H1 (cell line): ENCODE results near the gene DRC7. TPM values are rescaled to one million over a fixed set of nuclear protein-coding genes. Genes with fewer than 3 reads are reported as not detected.

Source experiments
- CTCF ChIA-PET: fragments of 300-600 bp; sonication (Branson Sonifier 250); formaldehyde crosslinking; loops from one replicate; lab custom pipeline; 2021; ENCODE audit not compliant: partially characterized antibody; lab: Charles Lee
- POLR2A ChIA-PET: fragments of 300-600 bp; sonication (Branson Sonifier 250); formaldehyde crosslinking; loops from one replicate; lab custom pipeline; 2021; ENCODE audit warnings: inconsistent platforms; ENCODE audit not compliant: partially characterized antibody; lab: Charles Lee
- DNase-seq, 2 experiments: peaks; one replicate each; pipeline versions ENCODE4 v3.0.0 to v3.0.0-alpha.2; 2010 to 2022; ENCODE audit warnings: low spot score in 2 of 2, low read depth in 1 of 2, mixed read lengths in 1 of 2
- FAIRE-seq: peaks from 2 replicates; lab custom pipeline; 2011; peaks lifted over from hg19 to GRCh38; lab: Jason Lieb, UNC
- H2AFZ ChIP-seq: 2 replicates; pipeline ENCODE4 v1.8.1; 2012; ENCODE audit warnings: low read length, inconsistent platforms
- H2AK5ac ChIP-seq: 2 replicates; pipeline ENCODE4 v1.6.1; 2013; ENCODE audit warnings: low read depth, low read length
- H2BK120ac ChIP-seq: replicated peaks from 2 replicates; pipeline ENCODE3; 2013; ENCODE audit warnings: low read depth, low read length, inconsistent platforms
- H2BK12ac ChIP-seq: 2 replicates; pipeline ENCODE4 v1.6.1; 2013; ENCODE audit warnings: low read depth, low read length
- H2BK15ac ChIP-seq: 2 replicates; pipeline ENCODE4 v1.6.1; 2013; ENCODE audit warnings: low read length
- H2BK20ac ChIP-seq: 2 replicates; pipeline ENCODE4 v1.6.1; 2013; ENCODE audit warnings: low read length
- H2BK5ac ChIP-seq: 2 replicates; pipeline ENCODE4 v1.6.1; 2013; ENCODE audit warnings: low read depth, low read length
- H3K14ac ChIP-seq: 2 replicates; pipeline ENCODE4 v1.6.1; 2013; ENCODE audit warnings: inconsistent platforms; ENCODE audit not compliant: insufficient read length
- H3K18ac ChIP-seq: 2 replicates; pipeline ENCODE4 v1.6.1; 2013; ENCODE audit warnings: low read length; ENCODE audit errors: extremely low read depth
- H3K23ac ChIP-seq: 2 replicates; pipeline ENCODE4 v1.6.1; 2013; ENCODE audit warnings: inconsistent platforms; ENCODE audit not compliant: insufficient read length
- H3K23me2 ChIP-seq: 2 replicates; pipeline ENCODE4 v1.6.1; 2013; ENCODE audit warnings: low read depth, low read length
- H3K27ac ChIP-seq: 2 replicates; pipeline ENCODE4 v1.6.1; 2011; ENCODE audit warnings: low read depth, low read length, inconsistent platforms
- H3K27me3 ChIP-seq, 4 experiments: replicated peaks in 1 of 4; 1 replicate in 1 of 4; 2 replicates in 3 of 4; pipeline versions ENCODE4 v1.6.1 to v1.8.1; 2011 to 2013; ENCODE audit warnings: low read length in 3 of 4, mild to moderate bottlenecking in 3 of 4, inconsistent platforms in 2 of 4, mixed read lengths in 2 of 4, moderate library complexity in 1 of 4; ENCODE audit not compliant: control insufficient read depth in 3 of 4, insufficient read depth in 3 of 4; ENCODE audit errors: extremely low read depth in 1 of 4
- H3K36me3 ChIP-seq, 4 experiments: 2 replicates each; pipeline versions ENCODE4 v1.6.1 to v1.8.1; 2011 to 2013; ENCODE audit warnings: mild to moderate bottlenecking in 4 of 4, low read length in 3 of 4, moderate library complexity in 2 of 4, control low read depth in 1 of 4, inconsistent platforms in 1 of 4; ENCODE audit not compliant: insufficient read depth in 4 of 4, control insufficient read depth in 2 of 4
- H3K4ac ChIP-seq: replicated peaks from 2 replicates; pipeline ENCODE3; 2013; ENCODE audit warnings: low read length, low read depth, mixed read lengths, inconsistent platforms; ENCODE audit not compliant: insufficient read length
- H3K4me1 ChIP-seq, 4 experiments: replicated peaks in 1 of 4; 1 replicate in 1 of 4; 2 replicates in 3 of 4; pipeline versions ENCODE4 v1.6.1 to v1.8.1; 2011 to 2013; ENCODE audit warnings: low read length in 3 of 4, inconsistent platforms in 2 of 4, mixed read lengths in 1 of 4; ENCODE audit not compliant: insufficient read depth in 4 of 4, control insufficient read depth in 3 of 4
- H3K4me2 ChIP-seq, 2 experiments: 2 replicates each; pipeline versions ENCODE4 v1.6.1 to v1.8.1; 2011 to 2013; ENCODE audit warnings: low read depth in 2 of 2, low read length in 2 of 2, control low read depth in 1 of 2, inconsistent platforms in 1 of 2, mild to moderate bottlenecking in 1 of 2; ENCODE audit not compliant: insufficient read depth in 1 of 2
- H3K4me3 ChIP-seq, 4 experiments: fragments of 200-600, 300-600 bp in 1 of 4; sonication (generic), shearing (Covaris generic), sonication (Bioruptor Twin) in 1 of 4; 2 replicates each; pipeline versions ENCODE4 v1.5.1 to v1.8.1; 2011 to 2016; ENCODE audit warnings: low read length in 4 of 4, low read depth in 3 of 4, control low read depth in 2 of 4, inconsistent platforms in 2 of 4, mild to moderate bottlenecking in 2 of 4, mixed read lengths in 1 of 4, moderate library complexity in 1 of 4; ENCODE audit not compliant: insufficient read depth in 2 of 4; ENCODE audit errors: extremely low read depth in 1 of 4
- H3K56ac ChIP-seq: replicated peaks from 2 replicates; pipeline ENCODE3; 2013; ENCODE audit warnings: low read depth, mild to moderate bottlenecking, mixed read lengths, low read length, inconsistent platforms; ENCODE audit not compliant: insufficient read length
- H3K79me1 ChIP-seq: 2 replicates; pipeline ENCODE4 v1.6.1; 2013; ENCODE audit warnings: low read depth, low read length, control low read depth
- H3K79me2 ChIP-seq, 2 experiments: 2 replicates each; pipeline versions ENCODE4 v1.6.1 to v1.8.1; 2012 to 2013; ENCODE audit warnings: low read length in 2 of 2, mild to moderate bottlenecking in 2 of 2, inconsistent platforms in 1 of 2; ENCODE audit not compliant: insufficient read depth in 2 of 2, control insufficient read depth in 1 of 2
- H3K9ac ChIP-seq, 4 experiments: replicated peaks in 1 of 4; 1 replicate in 1 of 4; 2 replicates in 3 of 4; pipeline versions ENCODE4 v1.6.1 to v1.8.1; 2011 to 2013; ENCODE audit warnings: low read depth in 3 of 4, low read length in 3 of 4, control low read depth in 2 of 4, mild to moderate bottlenecking in 2 of 4, moderate library complexity in 2 of 4, inconsistent platforms in 1 of 4; ENCODE audit errors: extremely low read depth in 1 of 4
- H3K9me3 ChIP-seq, 2 experiments: 2 replicates each; pipeline versions ENCODE4 v1.6.1 to v1.8.1; 2012 to 2013; ENCODE audit warnings: mild to moderate bottlenecking in 2 of 2, moderate library complexity in 2 of 2, control low read depth in 1 of 2, inconsistent platforms in 1 of 2, low read depth in 1 of 2, low read length in 1 of 2, mixed read lengths in 1 of 2; ENCODE audit not compliant: insufficient read depth in 2 of 2
- H4K20me1 ChIP-seq, 2 experiments: replicated peaks in 1 of 2; 2 replicates each; pipeline versions ENCODE3 to v1.8.1; 2011 to 2013; ENCODE audit warnings: inconsistent platforms in 2 of 2, low read length in 2 of 2, mild to moderate bottlenecking in 1 of 2; ENCODE audit not compliant: insufficient read depth in 2 of 2, control insufficient read depth in 1 of 2
- H4K5ac ChIP-seq: 2 replicates; pipeline ENCODE4 v1.6.1; 2013; ENCODE audit warnings: low read length, low read depth, mixed read lengths, inconsistent platforms; ENCODE audit not compliant: insufficient read length
- H4K8ac ChIP-seq: 2 replicates; pipeline ENCODE4 v1.8.0; 2013; ENCODE audit warnings: mild to moderate bottlenecking, moderate library complexity, low read length, inconsistent platforms; ENCODE audit not compliant: insufficient read depth; ENCODE audit errors: extremely low read depth
- H4K91ac ChIP-seq: replicated peaks from 2 replicates; pipeline ENCODE3; 2013; ENCODE audit warnings: low read length, mixed read lengths, inconsistent platforms; ENCODE audit not compliant: insufficient read length
- GTF2F1 ChIP-seq: IDR thresholded peaks from 2 replicates; pipeline ENCODE4 v1.6.1; 2012; ENCODE audit warnings: low read depth, low read length, improper control_type of control experiment, borderline replicate concordance
- RAD21 ChIP-seq, 2 experiments: IDR thresholded peaks in 1 of 2; conservative IDR thresholded peaks in 1 of 2; 2 replicates each; pipeline ENCODE4 v1.6.1; 2011; ENCODE audit warnings: low read depth in 2 of 2, low read length in 2 of 2, improper control_type of control experiment in 1 of 2, inconsistent platforms in 1 of 2, mild to moderate bottlenecking in 1 of 2, moderate library complexity in 1 of 2
- SAP30 ChIP-seq: fragments of 300-600 bp; sonication (generic); IDR thresholded peaks from 2 replicates; pipeline ENCODE4 v1.7.1; 2012; ENCODE audit warnings: low read length, moderate library complexity, mild to moderate bottlenecking, inconsistent platforms; ENCODE audit not compliant: insufficient read depth, insufficient replicate concordance
- WGBS, 2 experiments: shearing (Covaris generic) in 1 of 2; methylation state at CpG; one replicate each; pipeline versions ENCODE4 v1.1.6 to v1.1.7; 2013 to 2015; ENCODE audit warnings: low lambda C conversion rate in 2 of 2, mixed read lengths in 2 of 2, inconsistent platforms in 1 of 2, low coverage in 1 of 2, missing lambda C conversion rate in 1 of 2; ENCODE audit not compliant: insufficient replicate concordance in 2 of 2, insufficient coverage in 1 of 2, insufficient read length in 1 of 2; ENCODE audit errors: extremely low coverage in 1 of 2, missing lambda C conversion rate in 1 of 2; 5-methylcytosine and 5-hydroxymethylcytosine counted together
- polyA plus RNA-seq, 7 experiments: library from polyadenylated mRNA; depleted of rRNA in 3 of 7; stranded (reverse) in 5 of 7; unstranded in 2 of 7; fragments of >200 nt in 5 of 7; fragments of 200-250 nt in 2 of 7; gene quantifications; 1 replicate in 5 of 7; 2 replicates in 1 of 7; 4 replicates in 1 of 7; pipeline versions ENCODE4 v1.2.1 to v1.2.3, GENCODE V29; 2011 to 2013; ENCODE audit warnings: missing spikeins in 2 of 7, mixed read lengths in 2 of 7
- total RNA-seq: library from RNA; stranded (reverse); fragmentation: NEBNext Ultra II Directional; extraction: Animal tissue kit (Norgen Biotek cat#: 25700); gene quantifications from 2 replicates; pipeline ENCODE4 v1.2.1, GENCODE V29; 2021
- TF ChIP-seq, protein P1 (sequence below), 3 experiments: IDR thresholded peaks; 1 replicate in 2 of 3; 2 replicates in 1 of 3; pipeline versions ENCODE4 v1.5.1 to v1.6.1; 2011; ENCODE audit warnings: low read length in 3 of 3, mild to moderate bottlenecking in 3 of 3, inconsistent platforms in 2 of 3, low read depth in 1 of 3, moderate library complexity in 1 of 3; ENCODE audit not compliant: insufficient read depth in 1 of 3; ENCODE audit errors: control extremely low read depth in 1 of 3
- TF ChIP-seq, protein P2 (sequence below): IDR thresholded peaks from 2 replicates; pipeline ENCODE4 v1.6.1; 2012; ENCODE audit warnings: low read length, inconsistent platforms

The DRC7 gene
- total and polyA plus RNA-seq, 2 of the 8 experiments (the other 6 are each of a cell fraction or from before 2014, with no cell fraction given): 0.14 TPM; not detected in 1

DNA sequence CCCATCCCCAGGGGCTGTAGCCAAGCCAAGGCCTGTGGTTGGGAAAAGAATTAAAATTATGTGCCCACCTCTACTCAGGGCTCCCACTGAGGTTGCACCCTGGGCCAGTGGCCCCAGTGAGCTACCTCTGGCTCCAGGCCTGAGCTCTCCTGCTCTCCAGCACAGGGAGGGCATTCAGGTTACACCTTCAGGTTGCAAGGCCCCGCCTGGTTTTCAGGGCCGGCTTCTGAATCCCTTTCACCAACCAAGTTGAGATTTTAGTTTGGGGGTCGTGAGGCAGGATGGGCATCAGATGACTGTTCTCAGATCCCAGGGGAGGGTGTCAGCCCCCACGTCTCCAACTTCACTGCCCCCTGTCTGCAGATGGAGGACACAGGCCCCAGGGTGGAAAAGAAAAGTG is 33.0 kb downstream of the DRC7 start:
- Histone ChIP-seq H2BK15ac (no peak overlapping the region), H4K8ac (no peak overlapping the region), H3K23ac (no peak overlapping the region), H3K56ac (no peak overlapping the region), H3K14ac (no peak overlapping the region), H3K79me2 (no peaks in the 10 kb centered on the region), H2AK5ac (no peak overlapping the region), H3K36me3 (no peaks in the 10 kb centered on the region), H3K4me2 (no peak overlapping the region), H4K5ac (no peak overlapping the region), H4K20me1 (peaks cover 0 to 3% of the 10 kb centered on the region in 2 experiments), H3K9ac (no peak overlapping the region), H3K27me3 (no peaks in the 10 kb centered on the region; a peak in 1 of 7 replicates), H3K79me1 (no peaks in the 10 kb centered on the region), H2BK12ac (no peak overlapping the region), H3K23me2 (peaks cover 17% of the 10 kb centered on the region; the same call in 1 of the 2 replicates), H2BK120ac (no peak overlapping the region), H3K27ac (no peak overlapping the region), H3K4me3 (no peak overlapping the region), H3K18ac (no peak overlapping the region), H2BK5ac (no peak overlapping the region), H2AFZ (no peak overlapping the region), H3K4me1 (no peaks in the 10 kb centered on the region; a peak in 1 of 7 replicates), H2BK20ac (no peak overlapping the region), H3K4ac (no peak overlapping the region), H3K9me3 (no peaks in the 10 kb centered on the region), H4K91ac (no peak overlapping the region)
- 77% methylated on average over 4 of the region's 4 CpGs; no CpG with 5 or more reads in 1 of the 2 experiments for WGBS, 2 experiments
- DNase-seq (no peak), FAIRE-seq (no peak)
- ChIA-PET POLR2A (interaction anchor here (1.4 to 3.2 kb wide), 2 partner anchors 8 to 273 kb away, joined by 3 to 22 read pairs; partner anchors contain the start of genes KATNB1 and ZNF319), CTCF (interaction anchor here (0.7 to 6.6 kb wide), 15 partner anchors 13 to 265 kb away, joined by 3 to 48 read pairs (median 3); partner anchors contain the start of gene ADGRG3)
- no peak for TF ChIP-seq SAP30
- TF ChIP-seq, protein P1, sequence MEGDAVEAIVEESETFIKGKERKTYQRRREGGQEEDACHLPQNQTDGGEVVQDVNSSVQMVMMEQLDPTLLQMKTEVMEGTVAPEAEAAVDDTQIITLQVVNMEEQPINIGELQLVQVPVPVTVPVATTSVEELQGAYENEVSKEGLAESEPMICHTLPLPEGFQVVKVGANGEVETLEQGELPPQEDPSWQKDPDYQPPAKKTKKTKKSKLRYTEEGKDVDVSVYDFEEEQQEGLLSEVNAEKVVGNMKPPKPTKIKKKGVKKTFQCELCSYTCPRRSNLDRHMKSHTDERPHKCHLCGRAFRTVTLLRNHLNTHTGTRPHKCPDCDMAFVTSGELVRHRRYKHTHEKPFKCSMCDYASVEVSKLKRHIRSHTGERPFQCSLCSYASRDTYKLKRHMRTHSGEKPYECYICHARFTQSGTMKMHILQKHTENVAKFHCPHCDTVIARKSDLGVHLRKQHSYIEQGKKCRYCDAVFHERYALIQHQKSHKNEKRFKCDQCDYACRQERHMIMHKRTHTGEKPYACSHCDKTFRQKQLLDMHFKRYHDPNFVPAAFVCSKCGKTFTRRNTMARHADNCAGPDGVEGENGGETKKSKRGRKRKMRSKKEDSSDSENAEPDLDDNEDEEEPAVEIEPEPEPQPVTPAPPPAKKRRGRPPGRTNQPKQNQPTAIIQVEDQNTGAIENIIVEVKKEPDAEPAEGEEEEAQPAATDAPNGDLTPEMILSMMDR (IDR thresholded peaks at IDR 0.05; ENCODE audit: control extremely low read depth in 1 of 3, insufficient read depth in 1 of 3, low read depth in 1 of 3, low read length in 3 of 3): peak; percentile 24 to 41 (median 37); a peak in 3 of 4 replicates
- 0 out of 4 replicates have a peak, but pooled peaks of 1 of the 2 experiments have one; percentile 11 for TF ChIP-seq RAD21 (IDR thresholded peaks at IDR 0.05 in 1 of 2, conservative IDR thresholded peaks at IDR 0.05 in 1 of 2; ENCODE audit: low read depth in 2 of 2, low read length in 2 of 2)
- TF ChIP-seq, protein P2, sequence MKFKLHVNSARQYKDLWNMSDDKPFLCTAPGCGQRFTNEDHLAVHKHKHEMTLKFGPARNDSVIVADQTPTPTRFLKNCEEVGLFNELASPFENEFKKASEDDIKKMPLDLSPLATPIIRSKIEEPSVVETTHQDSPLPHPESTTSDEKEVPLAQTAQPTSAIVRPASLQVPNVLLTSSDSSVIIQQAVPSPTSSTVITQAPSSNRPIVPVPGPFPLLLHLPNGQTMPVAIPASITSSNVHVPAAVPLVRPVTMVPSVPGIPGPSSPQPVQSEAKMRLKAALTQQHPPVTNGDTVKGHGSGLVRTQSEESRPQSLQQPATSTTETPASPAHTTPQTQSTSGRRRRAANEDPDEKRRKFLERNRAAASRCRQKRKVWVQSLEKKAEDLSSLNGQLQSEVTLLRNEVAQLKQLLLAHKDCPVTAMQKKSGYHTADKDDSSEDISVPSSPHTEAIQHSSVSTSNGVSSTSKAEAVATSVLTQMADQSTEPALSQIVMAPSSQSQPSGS: no peak
- TF ChIP-seq GTF2F1: no peak
